Kidney capillary endothelial cell (primary cell): ENCODE data around the gene ITIH2.
"Not testable (repeated sequence)": the region's sequence is repeated elsewhere in the genome, so short reads cannot be mapped to it uniquely, and the experiment has no call there.

ENCODE experiments used
- DNase-seq: peaks from one replicate; pipeline ENCODE4 v3.0.0-alpha.2; 2018; ENCODE audit warnings: low spot score

Gene ITIH2

DNA sequence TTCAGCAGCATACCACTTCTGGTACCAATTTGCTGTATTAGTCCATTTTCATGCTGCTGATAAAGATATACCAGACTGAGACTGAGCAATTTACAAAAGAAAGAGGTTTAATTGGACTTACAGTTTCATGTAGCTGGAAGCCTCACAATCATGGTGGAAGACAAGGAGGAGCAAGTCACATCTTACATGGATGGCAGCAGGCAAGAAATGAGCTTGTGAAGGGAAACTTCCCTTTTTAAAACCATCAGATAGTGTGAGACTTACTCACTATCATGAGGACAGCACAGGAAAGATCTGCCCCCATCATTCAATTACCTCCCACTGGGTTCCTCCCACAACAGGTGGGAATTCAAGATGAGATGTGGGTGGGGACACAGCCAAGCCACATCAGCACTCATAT lies 9.9 kb upstream of the ITIH2 start:
- DNase-seq: not testable (repeated sequence)

DNA sequence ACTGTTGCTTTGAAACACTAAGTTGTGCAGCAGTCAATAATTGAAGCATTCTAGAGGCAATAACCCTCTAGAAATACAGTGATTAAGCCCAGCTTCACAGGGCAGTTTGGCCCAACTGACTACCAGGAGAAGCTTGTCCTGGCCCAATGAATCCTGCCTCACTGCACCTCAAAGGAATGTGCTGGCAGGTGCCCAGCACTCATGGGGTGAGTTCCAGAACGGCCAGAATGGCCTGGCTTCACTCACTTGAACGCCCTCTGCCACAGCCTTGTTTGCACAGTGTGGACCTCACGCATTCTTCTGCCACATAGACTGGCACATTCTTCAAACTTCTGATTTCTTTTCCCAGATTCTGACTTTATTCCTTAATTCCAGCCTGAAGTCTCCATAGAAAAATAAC lies 6.6 kb upstream of the ITIH2 start:
- DNase-seq: no peak

DNA sequence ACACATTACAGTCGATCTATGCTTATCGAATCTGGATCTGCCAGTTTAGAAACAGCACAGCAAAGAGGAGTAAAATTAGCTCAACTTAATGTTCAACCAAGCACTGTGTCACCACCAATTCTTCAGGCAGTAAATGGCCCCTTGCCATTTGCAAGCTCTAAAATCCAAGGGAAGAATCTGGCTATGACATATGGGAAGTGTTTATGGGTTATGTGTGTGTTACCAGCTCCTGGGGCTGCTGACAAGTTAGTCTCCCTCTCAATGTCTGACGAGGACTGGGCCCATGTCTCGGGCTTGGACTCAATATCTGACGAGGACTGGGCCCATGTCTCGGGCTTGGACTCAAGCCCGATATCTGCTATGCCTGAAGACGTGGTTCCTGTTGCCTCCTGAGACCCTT lies 5.7 kb upstream of the ITIH2 start:
- DNase-seq: no peak

DNA sequence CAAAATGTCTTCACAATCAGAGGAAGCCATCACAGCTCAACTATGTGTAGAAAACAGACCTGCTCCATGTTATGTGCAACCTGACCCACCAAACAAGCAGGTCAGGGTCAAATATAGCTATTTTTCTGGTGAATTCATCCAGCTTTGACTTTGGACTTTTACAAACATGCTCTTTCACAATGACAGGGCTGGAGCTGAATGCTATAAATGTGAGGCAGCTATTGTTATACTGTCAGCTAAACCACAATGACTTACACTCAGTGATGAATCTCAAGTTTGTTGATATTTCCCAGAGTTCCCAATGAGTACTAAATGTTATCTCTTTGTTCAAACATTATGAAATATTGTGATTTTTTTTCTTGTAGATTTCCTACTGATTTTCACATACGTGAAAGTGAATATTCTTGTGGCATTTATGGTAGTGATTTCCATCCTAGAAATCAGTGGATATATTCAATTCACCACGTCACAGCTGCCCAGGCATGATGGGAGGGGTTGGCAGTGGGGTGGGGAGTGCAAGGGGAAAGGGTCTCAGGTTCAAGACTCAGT lies 2.5 kb upstream of the ITIH2 start:
- no peak for DNase-seq

DNA sequence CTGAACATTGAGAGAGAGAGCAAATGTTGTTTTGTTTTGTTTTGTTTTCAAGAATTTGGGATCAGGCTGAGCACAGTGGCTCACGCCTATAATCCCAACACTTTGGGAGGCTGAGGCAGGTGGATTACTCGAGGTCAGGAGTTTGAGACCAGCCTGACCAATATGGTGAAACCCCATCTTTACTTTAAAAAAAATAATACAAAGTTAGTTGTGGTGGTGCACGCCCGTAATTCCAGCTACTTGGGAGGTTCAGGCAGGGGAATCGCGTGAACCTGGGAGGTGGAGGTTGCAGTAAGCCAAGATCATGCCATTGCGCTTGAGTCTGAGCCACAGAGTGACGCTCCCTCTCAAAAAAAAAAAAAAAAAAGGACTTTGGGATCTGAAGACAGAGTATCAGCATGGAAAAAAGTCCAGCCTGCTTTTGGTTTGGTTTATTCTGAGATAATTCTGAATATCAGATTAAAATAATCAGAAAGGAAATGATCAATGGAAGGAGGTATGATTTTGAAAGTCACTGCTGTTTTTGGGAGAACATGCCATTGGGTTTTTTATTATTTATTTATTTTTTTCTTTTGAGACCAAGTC lies 1.9 kb upstream of the ITIH2 start:
- DNase-seq: no peak

DNA sequence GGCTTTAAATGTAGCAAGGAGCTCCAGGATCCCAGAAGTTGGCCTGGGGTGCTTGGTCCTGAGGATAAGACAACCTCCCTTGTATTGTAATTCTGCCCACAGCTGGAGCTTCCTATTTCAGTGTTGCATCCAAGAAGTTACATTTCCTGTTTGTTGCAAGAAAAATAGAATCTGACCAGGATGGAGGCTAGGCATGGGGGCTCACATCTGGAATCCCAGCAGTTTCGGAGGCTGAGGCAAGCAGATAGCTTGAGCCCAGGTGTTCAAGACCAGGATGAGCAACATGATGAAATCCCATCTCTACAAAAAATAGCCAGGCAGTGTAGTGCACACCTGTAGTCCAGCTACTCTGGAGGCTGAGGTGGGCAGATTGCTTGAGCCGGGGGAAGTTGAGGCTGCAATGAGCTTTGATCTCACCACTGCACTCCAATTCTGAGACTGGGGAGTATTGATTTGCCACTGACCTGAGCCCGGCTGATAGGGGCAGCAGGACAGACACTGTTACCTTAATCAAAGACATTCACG lies 766 bp upstream of the ITIH2 start:
- no peak for DNase-seq

DNA sequence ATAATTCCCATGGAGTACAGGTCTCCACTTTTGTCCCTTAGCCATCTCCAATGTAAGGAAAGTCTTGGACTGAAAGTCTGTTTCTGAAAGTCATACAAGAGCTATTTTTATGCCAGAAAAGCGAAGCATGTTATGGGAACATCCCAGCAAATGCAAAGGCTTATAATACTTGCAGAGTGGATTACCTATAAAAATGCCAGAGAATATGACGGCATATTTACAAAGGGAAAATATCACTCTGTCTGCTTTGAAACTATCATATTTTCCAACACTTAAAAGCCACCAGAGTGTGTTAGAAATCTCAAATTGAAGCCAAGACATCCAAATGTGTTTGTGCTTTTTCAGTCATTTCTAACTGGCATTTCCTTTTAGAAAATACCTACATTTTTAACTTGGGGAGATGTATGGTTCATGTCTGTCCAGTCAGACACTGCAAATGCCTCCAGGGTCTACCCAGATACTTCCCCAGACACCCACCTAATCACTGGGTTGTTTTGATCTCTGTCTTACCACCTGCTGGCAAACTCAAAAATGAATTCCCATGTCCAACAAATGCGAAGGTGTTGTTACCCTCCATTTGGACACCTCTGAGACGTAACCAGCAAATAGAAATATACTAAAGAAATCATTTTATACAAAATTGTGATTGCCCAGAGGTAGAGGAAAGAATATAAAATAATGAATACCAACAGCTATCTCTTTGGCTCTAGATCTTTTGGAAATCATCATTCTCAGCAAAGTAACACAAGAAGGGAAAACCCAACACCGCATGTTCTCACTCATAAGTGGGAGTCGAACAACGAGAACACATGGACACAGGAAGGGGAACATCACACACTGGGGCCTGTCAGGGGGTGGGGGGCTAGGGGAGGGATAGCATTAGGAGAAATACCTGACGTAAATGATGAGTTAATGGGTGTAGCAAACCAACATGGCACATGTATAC lies 1.2 kb downstream of the ITIH2 start:
- DNase-seq: no peak

DNA sequence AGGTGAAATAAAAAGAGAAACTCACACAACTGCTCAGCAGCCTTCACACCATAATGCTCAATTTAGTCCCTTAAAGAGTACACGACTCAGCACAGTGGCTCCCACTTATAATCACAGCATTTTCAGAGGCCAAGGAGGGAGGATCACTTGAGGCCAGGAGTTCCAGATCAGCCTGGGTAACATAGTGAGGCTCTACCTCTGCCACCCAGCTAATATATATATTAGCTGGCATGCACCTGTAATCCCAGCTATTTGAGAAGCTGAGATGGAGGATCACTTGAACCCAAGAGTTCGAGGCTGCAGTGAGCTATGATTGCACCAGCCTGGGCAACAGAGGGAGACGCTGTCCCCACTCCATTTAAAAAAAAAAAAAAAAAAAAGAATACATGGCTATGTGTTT lies 2.2 kb downstream of the ITIH2 start:
- no peak for DNase-seq

DNA sequence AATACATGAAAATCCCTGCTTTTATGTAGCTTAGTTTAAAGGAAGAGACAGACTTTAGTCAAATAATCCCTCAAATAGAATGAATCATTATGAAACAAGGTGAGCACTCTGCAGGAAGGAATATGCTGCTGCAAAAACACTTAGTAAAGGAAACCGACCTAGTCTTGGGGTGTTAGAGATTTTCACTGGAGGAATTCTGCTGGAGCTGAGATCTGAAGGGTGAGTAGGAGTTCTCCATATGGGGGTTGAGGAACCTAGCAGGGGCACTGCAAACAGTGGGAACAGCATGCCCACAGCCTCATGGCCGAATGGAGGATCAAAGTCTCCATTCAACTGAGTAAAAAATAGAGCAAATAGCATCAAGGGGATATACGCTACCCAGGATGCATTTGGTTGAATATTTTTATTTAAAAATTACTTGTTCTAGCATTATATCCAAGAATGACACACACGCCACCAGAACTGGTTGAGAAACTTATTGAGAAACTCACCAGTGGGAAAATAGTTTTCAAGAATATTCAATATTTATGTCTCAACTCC lies 3.5 kb downstream of the ITIH2 start:
- no peak for DNase-seq

DNA sequence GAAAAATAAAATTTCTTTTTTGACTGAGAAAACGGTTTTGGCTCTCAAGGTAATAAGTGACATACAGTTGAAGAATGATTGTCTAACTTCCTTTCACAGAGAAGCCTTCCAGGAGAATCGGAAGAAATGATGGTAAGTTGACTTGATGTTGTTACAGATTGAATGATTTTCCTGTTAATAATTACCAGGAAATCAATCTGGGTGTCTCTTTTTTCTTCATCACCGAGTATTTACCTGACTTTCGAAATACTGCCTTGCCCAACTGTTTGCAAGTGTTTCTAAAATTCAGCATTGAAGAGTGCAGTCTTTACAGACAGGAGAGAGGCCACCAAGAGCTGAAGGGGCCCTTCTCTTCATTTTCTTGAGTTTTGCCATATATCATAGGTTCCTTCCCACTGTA lies 4.0 kb downstream of the ITIH2 start:
- DNase-seq: no peak

DNA sequence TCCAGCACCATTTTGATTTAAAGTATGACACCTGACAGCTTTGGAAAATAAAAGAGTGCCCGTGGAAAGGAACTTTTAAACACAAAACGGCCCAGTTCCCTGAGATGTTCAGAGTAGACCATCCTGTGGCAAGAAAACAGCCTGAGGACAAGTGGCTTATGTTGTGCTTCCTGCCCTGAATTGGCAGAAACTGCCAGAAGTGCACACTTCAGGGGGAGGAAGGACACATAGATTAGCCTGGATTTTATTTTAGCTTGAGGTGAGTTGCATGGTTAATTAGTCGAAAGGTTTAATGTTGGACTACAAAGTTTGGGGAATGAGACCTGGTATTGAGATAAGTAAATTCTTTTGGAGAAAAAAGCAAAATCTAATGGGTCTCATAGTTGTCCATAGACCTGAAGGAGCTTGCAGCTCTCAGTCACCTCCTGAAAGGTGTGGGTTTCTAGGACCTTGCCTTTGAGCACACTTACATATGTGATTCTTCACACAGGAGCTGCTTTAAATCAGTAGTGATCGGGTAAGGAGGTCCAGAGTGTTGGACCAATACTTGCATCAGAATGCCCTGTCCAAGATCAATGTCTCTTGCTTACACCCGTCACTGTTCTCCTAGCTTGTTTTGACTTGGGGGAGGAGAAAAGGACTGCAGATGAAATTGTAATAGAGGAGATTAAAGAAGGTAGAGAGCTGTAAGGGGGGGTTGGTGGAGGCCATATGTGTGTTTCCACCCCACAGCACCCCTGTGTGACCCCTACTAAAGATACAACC lies 4.9 kb downstream of the ITIH2 start:
- DNase-seq: no peak

DNA sequence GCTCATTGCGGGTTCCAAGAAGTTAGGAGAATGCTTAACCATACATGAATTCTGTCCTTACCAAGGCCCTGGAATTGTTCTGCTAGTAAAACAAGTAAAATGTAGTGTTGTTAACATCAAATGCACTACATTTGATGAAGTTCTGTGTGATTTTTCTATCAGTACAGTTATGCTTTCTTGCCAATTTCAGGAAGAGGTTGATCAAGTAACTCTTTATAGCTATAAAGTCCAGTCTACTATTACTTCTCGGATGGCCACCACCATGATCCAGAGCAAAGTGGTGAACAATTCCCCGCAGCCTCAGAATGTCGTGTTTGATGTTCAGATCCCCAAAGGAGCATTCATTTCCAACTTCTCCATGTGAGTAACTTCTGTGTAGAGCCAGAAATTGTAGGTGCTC lies 5.7 kb downstream of the ITIH2 start:
- DNase-seq: no peak

DNA sequence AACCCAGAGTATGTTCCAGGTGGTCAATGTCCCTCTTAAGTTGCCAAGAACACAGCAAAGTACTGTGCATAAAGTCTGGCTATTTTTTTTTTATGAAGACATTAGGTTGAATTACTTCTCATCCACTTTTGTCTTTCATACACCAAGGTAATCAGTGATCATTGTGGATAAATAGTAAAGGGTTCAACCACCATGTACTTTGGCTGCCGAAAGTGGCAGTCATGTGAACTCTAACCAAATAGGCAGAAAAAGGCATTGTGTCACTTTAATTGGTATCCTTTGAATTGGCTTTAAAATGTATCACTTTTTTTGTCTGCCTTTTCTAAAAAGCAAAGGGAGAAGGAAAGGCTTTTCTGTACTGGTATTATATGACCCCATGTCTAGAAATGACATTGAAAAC lies 7.3 kb downstream of the ITIH2 start:
- DNase-seq: no peak

DNA sequence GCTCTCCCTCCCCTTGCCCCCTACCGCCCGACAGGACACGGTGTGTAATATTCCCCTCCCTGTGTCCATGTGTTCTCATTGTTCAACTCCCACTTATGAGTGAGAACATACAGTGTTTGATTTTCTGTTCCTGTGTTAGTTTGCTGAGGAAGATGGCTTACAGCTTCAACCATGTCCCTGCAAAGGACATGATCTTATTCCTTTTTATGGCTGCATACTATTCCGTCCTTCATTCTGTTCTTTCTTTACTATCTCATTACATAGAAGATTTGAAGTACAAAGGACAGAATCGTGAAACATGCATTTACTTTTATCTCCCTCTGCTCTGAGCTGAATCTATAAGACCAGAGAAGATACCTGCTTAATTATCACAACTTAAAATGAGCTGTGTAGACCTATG lies 8.0 kb downstream of the ITIH2 start:
- DNase-seq: not testable (repeated sequence)

DNA sequence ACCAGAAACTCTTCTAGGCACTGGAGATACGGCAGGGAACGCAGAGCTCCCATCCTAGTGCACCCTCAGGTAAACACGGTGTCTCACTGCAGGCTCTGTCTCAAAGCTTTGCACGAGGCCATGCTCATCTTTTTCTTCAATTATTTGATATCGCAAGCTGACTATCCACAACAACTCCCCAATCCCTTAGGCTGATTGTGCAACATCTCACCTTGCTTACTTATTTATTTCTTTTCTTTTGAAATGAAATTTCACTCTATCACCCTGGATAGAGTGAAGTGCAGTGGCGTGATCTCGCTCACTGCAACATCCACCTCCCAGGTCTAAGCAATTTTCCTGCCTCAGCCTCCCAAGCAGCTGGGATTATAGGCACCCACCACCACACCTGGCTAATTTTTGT lies 12.4 kb downstream of the ITIH2 start:
- DNase-seq: no peak

DNA sequence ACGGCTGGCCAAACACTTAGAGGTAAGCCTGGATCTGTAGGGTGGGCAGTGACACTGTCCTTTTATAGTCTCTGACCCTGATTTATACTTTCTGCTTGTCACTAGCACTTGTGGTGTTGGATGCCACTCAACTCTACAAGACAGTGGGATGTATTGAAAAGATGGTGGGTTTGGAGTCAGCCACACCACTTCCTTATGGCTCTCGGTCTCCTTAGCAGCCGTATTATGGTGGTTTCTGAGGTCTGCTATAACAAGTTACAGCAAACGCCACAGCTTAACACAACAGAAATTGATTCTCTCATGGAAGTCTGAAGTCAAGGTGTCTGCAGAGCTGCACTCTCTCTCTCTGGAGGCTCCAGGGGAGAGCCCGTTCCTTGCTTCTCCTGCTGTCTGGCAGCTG lies 14.7 kb downstream of the ITIH2 start:
- no peak for DNase-seq

DNA sequence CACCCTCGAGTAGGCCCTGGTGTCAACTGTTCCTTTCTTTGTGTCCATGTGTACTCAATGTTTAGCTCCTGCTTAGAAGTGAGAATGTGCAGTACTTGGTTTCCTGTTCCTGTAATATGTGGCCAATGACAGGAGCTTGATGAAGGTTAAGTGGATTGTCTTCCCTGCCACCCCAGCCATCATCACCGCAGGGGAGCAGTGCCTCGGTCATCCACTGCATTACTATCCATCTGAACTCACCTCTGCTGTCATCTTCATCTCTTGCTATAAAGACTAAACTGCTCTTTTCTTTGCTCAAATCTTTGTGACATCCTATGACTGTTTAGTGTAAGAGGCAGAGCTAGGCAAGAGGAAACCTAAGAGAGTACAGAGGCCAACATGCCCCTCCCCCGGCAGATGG lies 15.6 kb downstream of the ITIH2 start:
- DNase-seq: no peak

DNA sequence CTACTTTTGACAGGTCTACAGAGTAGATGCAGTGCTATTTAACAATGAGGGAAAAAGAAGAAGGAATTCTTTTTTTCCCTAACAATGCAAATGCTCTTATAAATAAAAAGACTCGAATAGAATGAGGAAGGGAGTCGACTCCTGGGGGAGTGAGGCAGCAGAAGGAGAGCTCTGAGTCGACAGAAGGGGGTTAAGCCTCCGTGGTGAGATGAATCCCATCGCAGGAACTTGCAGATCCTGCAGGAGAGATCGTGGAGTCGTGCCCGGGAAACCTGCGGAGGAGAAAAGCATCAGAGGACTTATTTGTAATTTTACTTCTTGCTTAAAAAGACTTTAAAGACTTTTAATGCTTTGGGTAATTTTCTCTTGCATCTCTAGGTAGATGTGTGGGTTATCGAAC lies 17.4 kb downstream of the ITIH2 start:
- DNase-seq: no peak

DNA sequence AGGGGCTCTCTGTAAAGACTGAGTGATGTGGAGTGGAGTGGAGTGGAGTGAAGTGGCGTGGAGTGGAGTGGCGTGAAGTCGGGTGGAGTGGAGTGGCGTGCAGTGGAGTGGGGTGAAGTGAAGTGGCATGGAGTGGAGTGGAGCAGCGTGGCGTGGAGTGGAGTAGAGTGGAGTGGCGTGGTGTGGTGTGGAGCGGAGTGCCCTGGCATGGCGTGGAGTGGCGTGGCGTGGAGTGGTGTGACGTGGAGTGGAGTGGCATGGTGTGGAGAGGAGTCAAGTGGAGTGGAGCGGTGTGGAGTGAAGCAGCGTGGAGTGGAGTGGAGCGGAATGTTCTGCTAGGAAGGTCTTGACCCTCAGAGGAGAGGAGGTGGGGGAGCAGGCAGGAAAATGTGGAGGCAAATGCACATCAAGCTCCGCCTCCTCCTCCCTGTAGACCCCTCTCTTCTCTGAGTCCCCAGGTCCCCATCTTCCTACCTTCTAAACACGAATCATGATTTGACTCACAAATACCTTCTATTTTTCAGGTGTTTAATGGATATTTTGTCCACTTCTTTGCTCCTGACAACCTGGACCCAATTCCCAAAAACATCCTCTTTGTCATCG lies 19.9 kb downstream of the ITIH2 start:
- no peak for DNase-seq

DNA sequence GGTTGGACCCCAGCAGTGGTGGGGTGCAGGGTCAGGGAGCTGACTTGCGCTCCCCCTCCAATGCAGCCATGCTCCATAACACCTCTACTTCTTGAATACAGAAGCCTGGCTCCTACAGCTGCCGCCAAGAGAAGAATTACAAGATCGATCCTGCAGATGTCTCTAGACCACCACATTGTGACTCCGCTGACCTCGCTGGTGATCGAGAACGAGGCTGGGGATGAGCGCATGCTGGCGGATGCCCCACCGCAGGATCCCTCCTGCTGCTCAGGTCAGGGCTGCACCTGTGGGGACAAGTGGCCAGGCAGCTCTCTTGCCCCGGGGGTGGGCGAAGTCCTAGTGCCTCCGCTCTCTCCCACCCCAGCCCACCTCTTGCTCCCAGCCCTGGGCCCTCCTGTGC lies 31.7 kb downstream of the ITIH2 start:
- no peak for DNase-seq

DNA sequence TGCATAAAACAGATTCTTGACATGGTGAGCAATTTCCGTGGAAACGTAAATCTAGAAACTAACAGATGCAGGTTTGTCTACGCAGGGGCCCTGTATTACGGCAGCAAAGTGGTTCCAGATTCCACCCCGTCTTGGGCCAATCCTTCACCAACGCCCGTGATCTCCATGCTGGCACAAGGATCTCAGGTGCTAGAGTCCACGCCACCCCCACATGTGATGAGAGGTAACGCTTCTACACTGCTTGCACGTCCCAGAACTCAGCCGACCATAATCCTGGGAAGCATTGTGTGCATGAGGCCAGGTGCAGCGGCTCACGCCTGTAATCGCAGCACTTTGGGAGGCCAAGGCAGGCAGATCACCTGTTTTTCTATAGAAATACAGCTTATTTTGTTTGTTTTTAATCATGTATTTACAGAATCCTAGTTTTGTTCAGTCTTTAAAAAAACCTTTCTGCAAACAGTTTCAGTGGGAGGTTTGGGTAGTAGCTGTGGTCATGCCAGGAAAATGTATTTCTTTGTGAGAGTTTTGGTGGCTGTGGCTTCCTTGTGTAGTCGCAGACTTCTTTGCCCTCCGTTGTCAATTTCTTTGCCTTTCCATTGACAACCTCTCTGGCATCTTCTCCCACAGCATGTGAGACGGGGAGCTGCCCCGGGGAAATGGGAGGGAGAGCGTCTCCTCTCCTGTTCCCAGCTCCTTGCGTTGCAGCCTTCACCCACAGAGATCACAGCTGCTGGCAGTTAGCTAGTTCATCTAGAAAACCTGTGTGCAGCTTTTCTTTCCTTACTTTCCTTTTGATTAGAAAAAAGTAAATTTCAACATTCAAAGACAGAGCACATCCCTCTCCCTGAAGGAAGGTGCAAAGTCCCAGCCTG lies 35.7 kb downstream of the ITIH2 start:
- DNase-seq: no peak
